ENCODE measurements around the gene EIPR1.

The EIPR1 gene

GRCh38 chr2:3332133-3332532 is 45.5 kb downstream of the EIPR1 start:
- TF ChIP-seq POLR2AphosphoS5 (IDR thresholded peaks at IDR 0.05; ENCODE audit: low read depth, low read length) = no peak
- no peak for TF ChIP-seq POLR2A (IDR thresholded peaks at IDR 0.05; ENCODE audit: low read depth, low read length)
- no peak for TF ChIP-seq TAF1 (IDR thresholded peaks at IDR 0.05; ENCODE audit: borderline replicate concordance, low read depth, low read length)
- no peak for FAIRE-seq
- no peak for DNase-seq (ENCODE audit: insufficient read length)

GRCh38 chr2:3329491-3329890 is 48.1 kb downstream of the EIPR1 start:
- FAIRE-seq = no peak
- no peak for DNase-seq (ENCODE audit: insufficient read length)
- TF ChIP-seq POLR2A (IDR thresholded peaks at IDR 0.05; ENCODE audit: low read depth, low read length) (no peak), POLR2AphosphoS5 (IDR thresholded peaks at IDR 0.05; ENCODE audit: low read depth, low read length) (no peak), TAF1 (IDR thresholded peaks at IDR 0.05; ENCODE audit: borderline replicate concordance, low read depth, low read length) (no peak)

- DNase-seq (ENCODE audit: insufficient read length) = no peak
- no peak for FAIRE-seq
- TF ChIP-seq TAF1 (IDR thresholded peaks at IDR 0.05; ENCODE audit: borderline replicate concordance, low read depth, low read length) (no peak), POLR2AphosphoS5 (IDR thresholded peaks at IDR 0.05; ENCODE audit: low read depth, low read length) (no peak), POLR2A (IDR thresholded peaks at IDR 0.05; ENCODE audit: low read depth, low read length) (no peak)
Observed at GRCh38 chr2:3326871-3327270, 50.7 kb downstream of the EIPR1 start.

GRCh38 chr2:3326182-3326537 is 51.5 kb downstream of the EIPR1 start:
- TF ChIP-seq POLR2AphosphoS5 (IDR thresholded peaks at IDR 0.05; ENCODE audit: low read depth, low read length) = no peak
- no peak for TF ChIP-seq TAF1 (IDR thresholded peaks at IDR 0.05; ENCODE audit: borderline replicate concordance, low read depth, low read length)
- TF ChIP-seq POLR2A (IDR thresholded peaks at IDR 0.05; ENCODE audit: low read depth, low read length) = no peak
- FAIRE-seq (no peak), DNase-seq (ENCODE audit: insufficient read length) (no peak)

- FAIRE-seq = no peak
- no peak for DNase-seq (ENCODE audit: insufficient read length)
- TF ChIP-seq TAF1 (IDR thresholded peaks at IDR 0.05; ENCODE audit: borderline replicate concordance, low read depth, low read length) = no peak
- no peak for TF ChIP-seq POLR2AphosphoS5 (IDR thresholded peaks at IDR 0.05; ENCODE audit: low read depth, low read length)
- TF ChIP-seq POLR2A (IDR thresholded peaks at IDR 0.05; ENCODE audit: low read depth, low read length) = no peak
Observed at GRCh38 chr2:3325458-3326181, 52.0 kb downstream of the EIPR1 start.

- FAIRE-seq = no peak
- TF ChIP-seq POLR2A (IDR thresholded peaks at IDR 0.05; ENCODE audit: low read depth, low read length) = no peak
- TF ChIP-seq TAF1 (IDR thresholded peaks at IDR 0.05; ENCODE audit: borderline replicate concordance, low read depth, low read length) = no peak
- TF ChIP-seq POLR2AphosphoS5 (IDR thresholded peaks at IDR 0.05; ENCODE audit: low read depth, low read length) = no peak
- DNase-seq (ENCODE audit: insufficient read length) = no peak
Observed at GRCh38 chr2:3324404-3325281, 53.0 kb downstream of the EIPR1 start.

- no peak for TF ChIP-seq POLR2A (IDR thresholded peaks at IDR 0.05; ENCODE audit: low read depth, low read length)
- FAIRE-seq (no peak), DNase-seq (ENCODE audit: insufficient read length) (no peak)
Observed at GRCh38 chr2:3324036-3324386, 53.6 kb downstream of the EIPR1 start.

GRCh38 chr2:3323360-3324035 is 54.1 kb downstream of the EIPR1 start:
- TF ChIP-seq POLR2AphosphoS5 (IDR thresholded peaks at IDR 0.05; ENCODE audit: low read depth, low read length) (no peak), POLR2A (IDR thresholded peaks at IDR 0.05; ENCODE audit: low read depth, low read length) (no peak), TAF1 (IDR thresholded peaks at IDR 0.05; ENCODE audit: borderline replicate concordance, low read depth, low read length) (no peak)
- FAIRE-seq = no peak
- no peak for DNase-seq (ENCODE audit: insufficient read length)

- TF ChIP-seq POLR2A (IDR thresholded peaks at IDR 0.05; ENCODE audit: low read depth, low read length) (no peak), TAF1 (IDR thresholded peaks at IDR 0.05; ENCODE audit: borderline replicate concordance, low read depth, low read length) (no peak), POLR2AphosphoS5 (IDR thresholded peaks at IDR 0.05; ENCODE audit: low read depth, low read length) (no peak)
- no peak for FAIRE-seq
- DNase-seq (ENCODE audit: insufficient read length) = no peak
Observed at GRCh38 chr2:3322311-3322970, 55.2 kb downstream of the EIPR1 start.

GRCh38 chr2:3321825-3322224 is 55.8 kb downstream of the EIPR1 start:
- FAIRE-seq = no peak
- TF ChIP-seq POLR2A (IDR thresholded peaks at IDR 0.05; ENCODE audit: low read depth, low read length) (no peak), POLR2AphosphoS5 (IDR thresholded peaks at IDR 0.05; ENCODE audit: low read depth, low read length) (no peak), TAF1 (IDR thresholded peaks at IDR 0.05; ENCODE audit: borderline replicate concordance, low read depth, low read length) (no peak)
- DNase-seq (ENCODE audit: insufficient read length) = no peak

- TF ChIP-seq TAF1 (IDR thresholded peaks at IDR 0.05; ENCODE audit: borderline replicate concordance, low read depth, low read length) = no peak
- no peak for TF ChIP-seq POLR2A (IDR thresholded peaks at IDR 0.05; ENCODE audit: low read depth, low read length)
- no peak for TF ChIP-seq POLR2AphosphoS5 (IDR thresholded peaks at IDR 0.05; ENCODE audit: low read depth, low read length)
- FAIRE-seq (no peak), DNase-seq (ENCODE audit: insufficient read length) (no peak)
Observed at GRCh38 chr2:3320910-3321605, 56.6 kb downstream of the EIPR1 start.
